Adipose tissue (tissue), 3 donors: ENCODE results near the gene KRTAP16-1. TPM values are rescaled to one million over a fixed set of nuclear protein-coding genes. Genes with fewer than 3 reads are reported as not detected.
"Not testable (repeated sequence)": the region's sequence is repeated elsewhere in the genome, so short reads cannot be mapped to it uniquely, and the experiment has no call there.

Experiments used
- H3K27ac ChIP-seq: one replicate; pipeline ENCODE4 v1.5.1; 2013; ENCODE audit warnings: low read depth, low read length
- WGBS, 3 donors: extraction: QIAGEN DNeasy Blood & Tissue Kit; methylation state at CpG; one replicate each; pipeline ENCODE4 v1.1.7; 2013; 5-methylcytosine and 5-hydroxymethylcytosine counted together
- polyA plus RNA-seq, 3 donors: library from polyadenylated mRNA; stranded (reverse); fragments of 200-250 nt; gene quantifications; one replicate each; pipeline ENCODE4 v1.2.3, GENCODE V29; 2013
- donor health status: healthy with polysubstance abuse.
- donor health status: Bipolar disorder and iron deficiency.
- donor health status: healthy.

The KRTAP16-1 gene
- polyA plus RNA-seq, 3 donors: not detected

- WGBS, 3 donors: 74 to 90% (median 79%) methylated on average over 24 of the region's 24 CpGs
- H3K27ac ChIP-seq: no peak within 1 kb of the TSS
These were observed 6.2 kb upstream of the KRTAP16-1 start, which contains the start of gene KRTAP17-1 for GRCh38 chr17:41315204-41315794. TSS of gene KRTAP17-1 (minus strand) at chr17:41315710. CDS start at chr17:41315650, 60 bp downstream.

GRCh38 chr17:41311111-41311510, 2.0 kb upstream of the KRTAP16-1 start:
- 50 to 85% (median 69%) methylated on average over 1 of the region's 1 CpG for WGBS, 3 donors
- no peak overlapping the region for H3K27ac ChIP-seq

GRCh38 chr17:41308251-41308917, 725 bp downstream of the KRTAP16-1 start:
- H3K27ac ChIP-seq: no peak overlapping the region
- 37 to 60% (median 50%) methylated on average over 10 of the region's 10 CpGs for WGBS, 3 donors

- 53 to 75% (median 55%) methylated on average over 9 of the region's 9 CpGs for WGBS, 3 donors
- no peak overlapping the region for H3K27ac ChIP-seq
These were observed 1.5 kb downstream of the KRTAP16-1 start for GRCh38 chr17:41307647-41308046.

GRCh38 chr17:41304091-41304490, 5.0 kb downstream of the KRTAP16-1 start:
- H3K27ac ChIP-seq: no peak overlapping the region
- 76 to 87% (median 84%) methylated on average over 12 of the region's 12 CpGs for WGBS, 3 donors

DNA sequence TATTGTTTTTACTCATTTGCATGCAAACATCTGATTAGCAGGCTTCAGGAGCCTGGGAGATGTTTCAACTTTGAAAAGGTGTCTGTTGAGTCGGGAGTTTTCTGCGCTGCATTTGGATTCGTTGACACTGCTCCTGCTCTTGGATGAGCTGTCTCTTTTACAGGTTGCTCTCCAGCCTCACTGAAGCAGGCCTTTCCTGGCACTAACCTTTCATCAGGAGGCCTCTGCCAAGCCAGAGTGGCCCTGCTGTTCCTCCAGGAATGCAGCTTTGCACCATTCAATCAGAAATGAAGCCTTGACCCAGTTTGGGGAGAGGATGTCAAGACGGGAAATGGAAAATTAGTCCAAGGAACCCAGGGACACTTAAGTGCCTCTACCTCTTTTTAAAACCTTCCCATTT, 6.1 kb downstream of the KRTAP16-1 start:
- no peak overlapping the region for H3K27ac ChIP-seq
- WGBS, 3 donors: 74 to 85% (median 77%) methylated on average over 4 of the region's 4 CpGs

- no peak within 1 kb of the TSS for H3K27ac ChIP-seq
- 55 to 63% (median 59%) methylated on average over 11 of the region's 11 CpGs for WGBS, 3 donors
These were observed 6.9 kb downstream of the KRTAP16-1 start, which contains the start of gene KRTAP29-1 for GRCh38 chr17:41301916-41302901. TSS of gene KRTAP29-1 (minus strand) at chr17:41302851. CDS start at chr17:41302851, 0 bp downstream.

DNA sequence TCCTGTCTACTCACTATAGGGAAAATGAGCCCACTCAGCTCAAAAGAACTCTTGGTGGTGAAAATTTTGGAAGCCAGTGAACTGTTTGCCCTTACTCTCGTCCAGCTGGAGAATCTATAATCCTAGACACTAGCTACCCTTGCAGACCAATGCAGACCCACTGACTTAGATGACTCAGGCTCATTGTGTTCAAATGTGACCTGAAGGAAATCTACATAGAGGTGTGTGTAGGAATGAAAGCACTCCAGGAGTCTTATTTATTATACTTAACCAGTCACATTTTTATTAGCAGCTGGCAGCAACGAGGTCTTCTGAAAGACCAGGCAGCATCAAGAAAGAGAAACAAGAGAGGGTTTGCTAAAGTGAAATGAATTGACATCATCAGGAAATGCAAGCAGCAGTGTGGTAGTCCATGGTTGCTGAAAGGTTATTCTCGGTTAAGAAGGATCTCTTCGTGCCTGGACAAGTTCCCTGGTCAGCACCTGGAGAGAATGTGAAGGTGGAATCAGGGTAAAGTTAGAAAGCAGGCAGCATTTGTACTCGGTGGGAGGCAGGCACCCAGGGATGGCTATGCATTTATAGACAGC, 7.8 kb downstream of the KRTAP16-1 start:
- no peak overlapping the region for H3K27ac ChIP-seq
- WGBS, 3 donors: 60 to 69% (median 69%) methylated on average over 5 of the region's 5 CpGs

DNA sequence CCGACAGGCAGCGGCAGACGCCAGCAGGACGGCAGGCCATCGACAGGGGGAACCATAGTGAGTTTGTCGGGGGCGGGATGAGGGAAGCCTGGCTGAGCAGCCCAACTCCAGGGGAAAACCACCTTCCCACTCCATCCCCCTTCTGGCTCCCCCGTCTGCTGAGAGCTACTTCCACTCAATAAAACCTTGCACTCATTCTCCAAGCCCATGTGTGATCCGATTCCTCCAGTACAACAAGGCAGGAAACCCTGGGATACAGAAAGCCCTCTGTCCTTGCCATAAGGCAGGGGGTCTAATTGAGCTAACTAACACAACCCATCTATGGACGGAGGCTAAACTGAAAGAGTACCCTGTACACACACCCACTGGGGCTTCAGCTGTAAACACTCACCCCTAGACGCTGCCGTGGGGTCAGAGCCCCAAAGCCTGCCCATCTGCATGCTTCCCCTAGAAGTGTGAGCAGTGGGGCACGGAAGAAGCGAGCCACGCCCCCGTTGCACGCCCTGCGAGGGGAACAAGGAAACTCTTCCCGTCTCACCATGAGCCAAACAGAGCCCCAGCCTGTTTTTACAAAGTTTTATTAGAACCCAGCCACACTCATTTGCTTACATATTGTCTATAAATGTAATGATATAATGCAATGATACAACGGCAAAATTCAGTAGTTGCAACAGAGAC, 10.5 kb downstream of the KRTAP16-1 start:
- H3K27ac ChIP-seq: no peak overlapping the region
- WGBS, 3 donors: 76 to 91% (median 90%) methylated on average over 20 of the region's 20 CpGs

GRCh38 chr17:41296846-41297245, 12.3 kb downstream of the KRTAP16-1 start:
- no peak overlapping the region for H3K27ac ChIP-seq
- 62 to 77% (median 63%) methylated on average over 1 of the region's 1 CpG for WGBS, 3 donors

- WGBS, 3 donors: 56 to 75% (median 70%) methylated on average over 1 of the region's 1 CpG
- H3K27ac ChIP-seq: no peak overlapping the region
These were observed 15.1 kb downstream of the KRTAP16-1 start for GRCh38 chr17:41294016-41294415.

DNA sequence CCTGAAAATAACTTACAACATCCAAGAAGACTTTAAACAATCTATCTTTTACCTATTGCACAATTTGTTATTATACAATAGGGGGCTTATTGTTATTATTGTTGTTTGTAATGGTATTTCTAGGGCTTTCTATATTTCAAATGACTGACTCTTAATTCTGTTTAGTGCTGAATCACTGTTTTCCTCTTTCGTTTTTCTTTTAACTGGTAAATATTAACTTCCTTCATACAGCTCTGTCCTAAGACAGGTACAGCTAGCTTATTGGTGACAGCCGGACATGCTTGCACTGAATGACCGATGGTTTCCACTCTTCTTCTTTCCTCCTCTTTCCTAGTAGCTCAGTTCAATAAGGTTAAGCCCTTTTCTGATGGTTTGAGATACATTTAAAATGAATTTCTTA, 22.1 kb downstream of the KRTAP16-1 start:
- no peak overlapping the region for H3K27ac ChIP-seq
- WGBS, 3 donors: 48 to 68% (median 66%) methylated on average over 3 of the region's 3 CpGs

DNA sequence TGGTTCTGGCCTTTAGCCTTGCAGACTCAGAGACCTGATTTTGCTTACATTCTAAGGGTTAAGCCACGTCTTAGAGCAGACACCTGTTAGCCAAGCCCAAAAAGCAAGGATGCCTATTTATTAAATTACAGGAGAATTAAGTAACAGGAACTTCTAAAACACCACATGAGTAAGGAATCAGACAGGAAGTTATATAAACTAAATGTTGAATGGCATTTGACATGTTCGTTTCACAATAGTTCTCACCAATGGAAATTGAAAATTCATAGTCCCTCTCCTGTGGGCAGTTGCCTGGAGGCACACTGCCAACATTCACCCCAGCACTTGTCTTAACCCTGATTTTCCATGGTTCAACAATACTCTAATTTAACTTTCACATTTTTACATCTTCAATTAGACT, 24.6 kb downstream of the KRTAP16-1 start:
- no peak overlapping the region for H3K27ac ChIP-seq
- WGBS, 3 donors: 11 to 34% (median 12%) methylated on average over 2 of the region's 2 CpGs

GRCh38 chr17:41284043-41284442, 25.1 kb downstream of the KRTAP16-1 start:
- no peak overlapping the region for H3K27ac ChIP-seq
- WGBS, 3 donors: 37 to 48% (median 39%) methylated on average over 3 of the region's 3 CpGs

- 80 to 90% (median 82%) methylated on average over 3 of the region's 3 CpGs for WGBS, 3 donors
- no peak overlapping the region for H3K27ac ChIP-seq
These were observed 30.7 kb downstream of the KRTAP16-1 start for GRCh38 chr17:41278176-41278955.

DNA sequence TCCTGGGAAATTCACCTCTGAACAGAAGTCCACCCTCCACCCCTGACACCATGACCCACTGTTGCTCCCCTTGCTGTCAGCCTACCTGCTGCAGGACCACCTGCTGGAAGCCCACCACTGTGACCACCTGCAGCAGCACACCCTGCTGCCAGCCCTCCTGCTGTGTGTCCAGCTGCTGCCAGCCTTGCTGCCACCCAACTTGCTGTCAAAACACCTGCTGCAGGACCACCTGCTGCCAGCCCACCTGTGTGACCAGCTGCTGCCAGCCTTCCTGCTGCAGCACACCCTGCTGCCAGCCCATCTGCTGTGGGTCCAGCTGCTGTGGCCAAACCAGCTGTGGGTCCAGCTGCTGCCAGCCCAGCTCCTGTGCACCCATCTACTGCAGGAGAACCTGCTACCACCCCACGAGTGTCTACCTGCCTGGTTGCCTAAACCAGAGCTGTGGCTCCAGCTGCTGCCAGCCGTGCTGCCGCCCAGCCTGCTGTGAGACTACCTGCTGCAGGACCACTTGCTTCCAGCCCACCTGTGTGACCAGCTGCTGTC, 33.4 kb downstream of the KRTAP16-1 start, which contains the start of gene KRTAP9-7:
TSS of gene KRTAP9-7 (plus strand) at position 51 of the 543 bp plus-strand sequence. CDS start at position 51, 0 bp downstream.
- not testable (repeated sequence) for H3K27ac ChIP-seq
- WGBS, 3 donors: 71 to 91% (median 75%) methylated on average over 3 of the region's 3 CpGs

DNA sequence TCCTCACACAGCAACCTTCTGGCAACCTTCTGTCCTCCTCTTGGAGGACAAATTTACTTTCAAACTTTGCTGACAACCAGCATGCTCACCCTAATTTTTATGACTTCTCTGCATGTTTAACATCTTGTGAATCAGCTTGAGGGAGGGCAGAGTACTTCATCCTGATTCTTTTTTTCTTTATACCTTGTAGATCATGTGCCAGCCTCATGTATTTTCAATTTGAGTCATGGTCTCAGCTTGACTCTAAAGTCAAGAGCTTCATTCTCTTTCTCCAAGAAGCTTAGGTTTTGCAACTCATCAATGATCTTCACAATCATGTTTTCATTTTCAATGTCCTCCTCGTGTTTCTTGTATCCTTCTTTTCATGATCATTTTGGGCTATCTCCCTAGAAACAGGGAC, 37.3 kb downstream of the KRTAP16-1 start:
- WGBS, 3 donors: 45 to 80% methylated on average over 1 of the region's 1 CpG; no CpG with 5 or more reads in 1 of the 3 donors
- H3K27ac ChIP-seq: no peak overlapping the region
